Endometrial microvascular endothelial cells (primary cell): Measurements from ENCODE around the gene S100A3. TPM values are rescaled to one million over a fixed set of nuclear protein-coding genes. Genes with fewer than 3 reads are reported as not detected.

Experiments used
- in situ Hi-C: cut with HindIII; loops from 2 replicates; pipeline ENCODE4 v1.10.0; 2017; ENCODE audit warnings: low sequenced_read_pairs, low pct_unique_long_range_greater_than_20kb; ENCODE audit errors: inconsistent ontology term
- total RNA-seq: library from RNA; depleted of rRNA; stranded (reverse); fragments of >200 nt; gene quantifications from one replicate; pipeline ENCODE4 v1.2.3, GENCODE V29; 2015; ENCODE audit errors: inconsistent ontology term

Gene S100A3
- total RNA-seq, 1 donor from 2014 or later = 3.7 TPM

GRCh38 chr1:153553096-153553495 lies 4.0 kb upstream of the S100A3 start:
- in situ Hi-C loops = no loop called here

- in situ Hi-C loops = no loop called here
Observed at GRCh38 chr1:153552335-153552734, 3.3 kb upstream of the S100A3 start.

GRCh38 chr1:153550827-153551500 lies 1.9 kb upstream of the S100A3 start:
- in situ Hi-C loops = no loop called here

- in situ Hi-C loops = no loop called here
Observed at GRCh38 chr1:153550398-153550758, 1.3 kb upstream of the S100A3 start.

GRCh38 chr1:153549741-153550397 lies 811 bp upstream of the S100A3 start:
- in situ Hi-C loops = no loop called here

GRCh38 chr1:153547560-153548551 lies 1.2 kb downstream of the S100A3 start:
- in situ Hi-C loops = no loop called here

- in situ Hi-C loops = no loop called here
Observed at GRCh38 chr1:153546796-153547559, 2.1 kb downstream of the S100A3 start.

- in situ Hi-C loops = no loop called here
Observed at GRCh38 chr1:153546371-153546770, 2.7 kb downstream of the S100A3 start.

- in situ Hi-C loops = no loop called here
Observed at GRCh38 chr1:153545067-153546055, 3.7 kb downstream of the S100A3 start, which contains the start of gene S100A4. Gene S100A4, minus strand, starts transcription at chr1:153545806. Its CDS starts 1,012 bp downstream, at chr1:153544794.

- in situ Hi-C loops = no loop called here
Observed at GRCh38 chr1:153544453-153545066, 4.5 kb downstream of the S100A3 start.

- in situ Hi-C loops = no loop called here
Observed at GRCh38 chr1:153543736-153544135, 5.3 kb downstream of the S100A3 start.

GRCh38 chr1:153542956-153543711 lies 5.9 kb downstream of the S100A3 start:
- in situ Hi-C loops = no loop called here

- in situ Hi-C loops = no loop called here
Observed at GRCh38 chr1:153541641-153542590, 7.1 kb downstream of the S100A3 start.

- in situ Hi-C loops = no loop called here
Observed at GRCh38 chr1:153540394-153541361, 8.4 kb downstream of the S100A3 start, which contains the start of gene S100A5. Gene S100A5, minus strand, starts transcription at chr1:153540934. Its CDS starts 743 bp downstream, at chr1:153540191.
